SHP77 treated with DMSO at 0.1 percent for 48 hours (cell line): ENCODE data around the gene HOXA7.

Experiments used
- DNase-seq: peaks from one replicate; lab custom pipeline; 2025; lab: John Stamatoyannopoulos, UW

HOXA7 gene

GRCh38 chr7:27156508-27156898 lies at the start of gene HOXA7:
Gene HOXA7, minus strand, starts transcription at chr7:27156675. Its CDS starts 130 bp downstream, at chr7:27156545.
- no peak for DNase-seq

- no peak for DNase-seq
Observed at GRCh38 chr7:27205325-27206280, 49.1 kb upstream of the HOXA7 start.

- DNase-seq, result no peak
Observed at GRCh38 chr7:27204851-27205322, 48.4 kb upstream of the HOXA7 start.

GRCh38 chr7:27203964-27204594 lies 47.6 kb upstream of the HOXA7 start:
- no peak for DNase-seq

- DNase-seq, result no peak
Observed at GRCh38 chr7:27203365-27203953, 47.0 kb upstream of the HOXA7 start.

- DNase-seq, result no peak
Observed at GRCh38 chr7:27202862-27203134, 46.3 kb upstream of the HOXA7 start.

GRCh38 chr7:27202018-27202861 lies 45.8 kb upstream of the HOXA7 start:
- DNase-seq, result no peak

- DNase-seq, result no peak
Observed at GRCh38 chr7:27201580-27202017, 45.1 kb upstream of the HOXA7 start.

- no peak for DNase-seq
Observed at GRCh38 chr7:27200761-27201579, 44.5 kb upstream of the HOXA7 start.

- DNase-seq, result no peak
Observed at GRCh38 chr7:27199849-27200760, 43.6 kb upstream of the HOXA7 start, which contains the start of gene HOXA13. Gene HOXA13, minus strand, starts transcription at chr7:27200091. Its CDS starts 14 bp downstream, at chr7:27200077.

- no peak for DNase-seq
Observed at GRCh38 chr7:27198871-27199801, 42.7 kb upstream of the HOXA7 start.

- DNase-seq, result no peak
Observed at GRCh38 chr7:27198138-27198841, 41.8 kb upstream of the HOXA7 start.

- DNase-seq, result no peak
Observed at GRCh38 chr7:27197137-27198042, 40.9 kb upstream of the HOXA7 start.

- DNase-seq, result peak; percentile 51
Observed at GRCh38 chr7:27196287-27196767, 39.9 kb upstream of the HOXA7 start.

- no peak for DNase-seq
Observed at GRCh38 chr7:27194686-27195379, 38.4 kb upstream of the HOXA7 start.

GRCh38 chr7:27194002-27194352 lies 37.5 kb upstream of the HOXA7 start:
- no peak for DNase-seq
